Stimulated activated naive CD8-positive, alpha-beta T cell treated with anti-CD3 and anti-CD28 coated beads, Interleukin-15, Interleukin-2, amounts not matched to agents 100 ng/mL and 50 ng/mL, for 24 hours (primary cell): ENCODE measurements around the gene MYO9A.

Source experiments
- H3K27ac Mint-ChIP-seq: one replicate; pipeline ENCODE4 v1.8.0; 2021; ENCODE audit warnings: mild to moderate bottlenecking, mixed read lengths
- H3K27me3 Mint-ChIP-seq: one replicate; pipeline ENCODE4 v1.8.0; 2021; ENCODE audit warnings: mixed read lengths
- H3K36me3 Mint-ChIP-seq: one replicate; pipeline ENCODE4 v1.8.0; 2021; ENCODE audit warnings: low read depth, mixed read lengths
- H3K4me1 Mint-ChIP-seq: one replicate; pipeline ENCODE4 v1.8.0; 2021; ENCODE audit warnings: low read depth, mixed read lengths
- H3K4me3 Mint-ChIP-seq: one replicate; pipeline ENCODE4 v1.8.0; 2021; ENCODE audit warnings: mild to moderate bottlenecking, mixed read lengths
- H3K9me3 Mint-ChIP-seq: one replicate; pipeline ENCODE4 v1.8.0; 2021; ENCODE audit warnings: mixed read lengths

MYO9A gene

GRCh38 chr15:71937650-71938311 is 180.2 kb downstream of the MYO9A start:
- no peaks in the 10 kb centered on the region for H3K4me1 Mint-ChIP-seq
- H3K4me3 Mint-ChIP-seq, result no peak overlapping the region
- no peaks in the 10 kb centered on the region for H3K9me3 Mint-ChIP-seq
- H3K27me3 Mint-ChIP-seq, result no peaks in the 10 kb centered on the region
- H3K36me3 Mint-ChIP-seq, result peaks cover 46% of the 10 kb centered on the region
- no peak overlapping the region for H3K27ac Mint-ChIP-seq

DNA sequence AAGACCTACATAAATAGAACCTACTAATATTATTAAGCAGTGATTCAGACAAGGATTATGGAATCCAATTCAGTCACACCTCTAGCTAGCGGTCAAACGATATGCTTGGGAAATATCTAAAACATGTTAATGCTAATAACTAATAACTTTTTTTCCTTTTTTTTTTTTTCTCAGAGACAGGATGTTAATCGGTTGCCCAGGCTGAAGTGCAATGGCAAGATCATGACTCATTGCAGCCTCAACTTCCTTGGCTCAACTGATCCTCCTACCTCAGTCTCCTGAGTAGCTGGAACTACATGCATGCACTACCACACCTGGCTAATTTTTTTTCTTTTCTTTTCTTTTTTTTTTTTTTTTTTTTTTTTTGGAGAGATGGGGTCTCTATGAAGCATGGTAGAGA is 183.5 kb downstream of the MYO9A start:
- no peaks in the 10 kb centered on the region for H3K27me3 Mint-ChIP-seq
- peaks cover 76% of the 10 kb centered on the region for H3K36me3 Mint-ChIP-seq
- no peaks in the 10 kb centered on the region for H3K4me1 Mint-ChIP-seq
- H3K27ac Mint-ChIP-seq, result no peak overlapping the region
- H3K9me3 Mint-ChIP-seq, result peaks cover 14% of the 10 kb centered on the region
- no peak overlapping the region for H3K4me3 Mint-ChIP-seq

GRCh38 chr15:71932689-71933088 is 185.3 kb downstream of the MYO9A start:
- Mint-ChIP-seq H3K4me3 (no peak overlapping the region), H3K27me3 (no peaks in the 10 kb centered on the region), H3K27ac (no peak overlapping the region), H3K36me3 (peaks cover 71% of the 10 kb centered on the region), H3K4me1 (no peaks in the 10 kb centered on the region), H3K9me3 (peaks cover 14% of the 10 kb centered on the region)

DNA sequence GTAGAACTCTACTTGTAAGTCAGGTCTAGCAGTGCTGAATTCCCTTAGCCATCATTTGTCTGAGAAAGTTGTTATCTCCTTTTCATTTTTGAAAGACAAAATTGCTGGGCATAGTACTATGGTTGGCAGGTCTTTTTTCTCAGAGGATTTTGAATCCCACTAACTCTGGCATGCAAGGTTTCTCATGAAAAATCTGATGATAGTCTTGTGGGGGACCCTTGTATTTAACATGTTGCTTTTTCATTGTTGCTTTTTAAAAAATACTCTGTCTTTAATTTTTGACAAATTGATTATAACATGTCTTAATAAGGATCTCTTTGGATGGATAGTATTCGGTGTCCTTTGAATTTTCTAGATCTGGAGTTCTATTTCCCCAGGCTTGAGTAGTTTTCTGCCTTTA is 186.7 kb downstream of the MYO9A start:
- no peaks in the 10 kb centered on the region for H3K4me1 Mint-ChIP-seq
- H3K9me3 Mint-ChIP-seq, result peaks cover 14% of the 10 kb centered on the region
- H3K4me3 Mint-ChIP-seq, result no peak overlapping the region
- H3K36me3 Mint-ChIP-seq, result peaks cover 65% of the 10 kb centered on the region
- no peaks in the 10 kb centered on the region for H3K27me3 Mint-ChIP-seq
- no peak overlapping the region for H3K27ac Mint-ChIP-seq

- Mint-ChIP-seq H3K9me3 (no peaks in the 10 kb centered on the region), H3K27me3 (no peaks in the 10 kb centered on the region), H3K36me3 (peaks cover 9% of the 10 kb centered on the region), H3K4me1 (no peaks in the 10 kb centered on the region), H3K4me3 (no peak overlapping the region), H3K27ac (no peak overlapping the region)
Measured at GRCh38 chr15:71925145-71925544, 192.8 kb downstream of the MYO9A start.

DNA sequence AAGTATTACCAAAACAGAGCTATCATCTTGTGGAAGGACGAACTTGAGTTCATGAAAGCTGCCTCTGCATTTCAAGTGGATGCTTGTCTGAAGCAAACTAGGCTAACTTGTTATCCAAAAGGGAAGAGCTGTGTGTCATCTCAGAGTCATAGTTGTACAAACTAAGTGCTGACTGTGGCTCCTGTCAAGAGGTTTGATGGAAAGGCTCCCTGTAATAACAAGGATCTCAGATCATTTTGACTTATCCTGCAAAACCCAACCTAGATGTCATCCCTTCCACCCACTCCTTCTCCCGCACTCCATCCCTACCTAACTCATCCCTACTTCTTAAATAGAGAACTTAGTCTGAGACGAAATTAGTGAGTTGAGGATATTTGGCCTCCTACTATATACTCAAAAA is 196.8 kb downstream of the MYO9A start:
- H3K36me3 Mint-ChIP-seq, result peaks cover 7% of the 10 kb centered on the region
- H3K9me3 Mint-ChIP-seq, result no peaks in the 10 kb centered on the region
- no peaks in the 10 kb centered on the region for H3K27me3 Mint-ChIP-seq
- H3K4me3 Mint-ChIP-seq, result no peak overlapping the region
- no peaks in the 10 kb centered on the region for H3K4me1 Mint-ChIP-seq
- H3K27ac Mint-ChIP-seq, result no peak overlapping the region

- H3K27me3 Mint-ChIP-seq, result no peaks in the 10 kb centered on the region
- no peaks in the 10 kb centered on the region for H3K4me1 Mint-ChIP-seq
- H3K4me3 Mint-ChIP-seq, result no peak overlapping the region
- H3K27ac Mint-ChIP-seq, result no peak overlapping the region
- H3K36me3 Mint-ChIP-seq, result peaks cover 13% of the 10 kb centered on the region
- H3K9me3 Mint-ChIP-seq, result no peaks in the 10 kb centered on the region
Measured at GRCh38 chr15:71920573-71920972, 197.4 kb downstream of the MYO9A start.

DNA sequence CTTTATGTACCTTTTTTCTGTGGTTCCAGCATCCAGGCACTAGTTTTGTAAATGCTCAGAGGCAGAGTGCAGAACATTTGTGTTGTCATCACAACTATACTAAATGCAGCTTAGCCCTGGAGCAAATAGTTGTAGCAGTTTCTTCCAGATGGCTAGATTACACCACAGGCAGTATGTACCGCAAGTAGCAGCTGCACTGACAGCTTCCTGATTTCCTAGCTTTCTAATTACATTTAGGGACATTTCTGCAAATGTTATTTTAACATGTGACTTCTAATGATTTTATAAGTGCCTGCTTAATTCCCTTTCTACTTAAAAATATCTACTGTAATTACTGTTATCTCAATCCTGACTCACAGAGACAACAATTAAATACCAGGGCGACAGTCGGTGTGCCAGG is 201.1 kb downstream of the MYO9A start:
- Mint-ChIP-seq H3K4me3 (no peak overlapping the region), H3K9me3 (no peaks in the 10 kb centered on the region), H3K27ac (no peak overlapping the region), H3K36me3 (peaks cover 38% of the 10 kb centered on the region), H3K27me3 (no peaks in the 10 kb centered on the region), H3K4me1 (no peaks in the 10 kb centered on the region)

- H3K36me3 Mint-ChIP-seq, result peaks cover 43% of the 10 kb centered on the region
- H3K9me3 Mint-ChIP-seq, result no peaks in the 10 kb centered on the region
- no peaks in the 10 kb centered on the region for H3K4me1 Mint-ChIP-seq
- no peak overlapping the region for H3K4me3 Mint-ChIP-seq
- no peak overlapping the region for H3K27ac Mint-ChIP-seq
- no peaks in the 10 kb centered on the region for H3K27me3 Mint-ChIP-seq
Measured at GRCh38 chr15:71914092-71914491, 203.9 kb downstream of the MYO9A start.

GRCh38 chr15:71899674-71900073 is 218.3 kb downstream of the MYO9A start:
- Mint-ChIP-seq H3K4me3 (no peak overlapping the region), H3K27me3 (no peaks in the 10 kb centered on the region), H3K27ac (no peak overlapping the region), H3K9me3 (no peaks in the 10 kb centered on the region), H3K4me1 (no peaks in the 10 kb centered on the region), H3K36me3 (peaks cover 48% of the 10 kb centered on the region)

- H3K36me3 Mint-ChIP-seq, result peaks cover 49% of the 10 kb centered on the region
- no peaks in the 10 kb centered on the region for H3K27me3 Mint-ChIP-seq
- H3K4me3 Mint-ChIP-seq, result no peak overlapping the region
- no peaks in the 10 kb centered on the region for H3K9me3 Mint-ChIP-seq
- H3K27ac Mint-ChIP-seq, result no peak overlapping the region
- H3K4me1 Mint-ChIP-seq, result no peaks in the 10 kb centered on the region
Measured at GRCh38 chr15:71893691-71894090, 224.3 kb downstream of the MYO9A start.

DNA sequence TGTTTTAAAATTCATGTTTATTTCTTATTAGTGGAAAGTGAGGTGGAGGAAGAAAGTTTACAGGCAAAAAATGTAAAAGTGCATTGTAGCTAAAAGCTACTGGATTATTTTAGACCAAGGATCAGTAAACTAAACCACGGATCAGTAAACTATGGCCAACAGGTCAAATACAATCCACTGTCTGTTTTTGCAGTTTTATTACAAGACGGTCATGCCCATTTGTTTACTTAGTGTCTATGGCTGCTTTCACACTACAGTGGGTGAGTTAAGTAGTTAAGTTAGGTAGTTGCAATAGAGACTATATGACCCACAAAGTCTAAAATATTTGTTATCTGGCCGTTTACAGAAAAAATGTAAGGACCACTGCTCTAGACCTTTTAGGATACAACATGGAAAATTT is 225.6 kb downstream of the MYO9A start:
- Mint-ChIP-seq H3K9me3 (no peaks in the 10 kb centered on the region), H3K36me3 (peaks cover 44% of the 10 kb centered on the region), H3K4me3 (no peak overlapping the region), H3K27me3 (no peaks in the 10 kb centered on the region), H3K4me1 (no peaks in the 10 kb centered on the region), H3K27ac (no peak overlapping the region)

DNA sequence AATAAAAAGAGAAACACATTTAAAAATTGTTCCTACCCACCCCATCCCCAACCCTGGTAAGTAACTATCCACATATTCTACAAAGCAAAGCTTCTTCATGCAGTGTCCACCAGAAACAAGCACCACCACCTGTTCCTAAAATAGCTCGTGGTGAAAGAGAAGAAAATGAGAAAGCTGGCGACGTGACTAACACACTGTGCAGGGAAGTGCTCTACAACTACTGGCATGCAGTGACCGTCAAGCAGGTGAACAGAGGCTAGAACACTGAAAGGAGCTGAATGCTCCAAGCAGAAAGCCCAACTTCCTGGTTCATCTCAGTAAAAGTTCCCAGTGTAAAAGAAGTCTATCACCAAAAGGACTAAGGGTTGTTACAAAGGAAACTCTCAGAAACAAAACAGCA is 226.9 kb downstream of the MYO9A start:
- Mint-ChIP-seq H3K4me1 (no peaks in the 10 kb centered on the region), H3K9me3 (no peaks in the 10 kb centered on the region), H3K27ac (no peak overlapping the region), H3K27me3 (no peaks in the 10 kb centered on the region), H3K4me3 (no peak overlapping the region), H3K36me3 (peaks cover 47% of the 10 kb centered on the region)

GRCh38 chr15:71889947-71890346 is 228.0 kb downstream of the MYO9A start:
- H3K36me3 Mint-ChIP-seq, result peaks cover 56% of the 10 kb centered on the region
- H3K9me3 Mint-ChIP-seq, result no peaks in the 10 kb centered on the region
- H3K4me1 Mint-ChIP-seq, result no peaks in the 10 kb centered on the region
- no peaks in the 10 kb centered on the region for H3K27me3 Mint-ChIP-seq
- no peak overlapping the region for H3K27ac Mint-ChIP-seq
- no peak overlapping the region for H3K4me3 Mint-ChIP-seq

GRCh38 chr15:71889385-71889784 is 228.6 kb downstream of the MYO9A start:
- Mint-ChIP-seq H3K4me3 (no peak overlapping the region), H3K27ac (no peak overlapping the region), H3K36me3 (peaks cover 56% of the 10 kb centered on the region), H3K27me3 (no peaks in the 10 kb centered on the region), H3K9me3 (no peaks in the 10 kb centered on the region), H3K4me1 (no peaks in the 10 kb centered on the region)

DNA sequence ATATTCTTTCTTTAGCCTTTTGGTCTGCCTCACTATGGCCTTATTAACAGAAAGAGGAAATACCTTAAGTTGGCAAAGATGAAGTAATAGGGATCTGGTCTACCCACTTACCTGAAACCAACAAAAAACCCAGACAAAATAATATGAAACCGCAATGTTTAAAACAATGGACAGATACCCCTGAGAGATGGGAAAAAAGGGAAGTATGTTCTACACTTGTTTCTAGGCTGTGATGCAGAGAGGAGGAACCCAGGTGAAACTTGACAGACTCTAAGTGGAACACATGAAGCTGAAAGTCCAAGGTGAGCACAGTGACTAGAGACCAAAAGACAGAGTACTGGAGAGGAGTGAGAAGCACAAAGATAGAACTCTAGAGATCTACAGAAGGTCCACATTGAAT is 229.2 kb downstream of the MYO9A start:
- no peaks in the 10 kb centered on the region for H3K4me1 Mint-ChIP-seq
- peaks cover 53% of the 10 kb centered on the region for H3K36me3 Mint-ChIP-seq
- no peaks in the 10 kb centered on the region for H3K27me3 Mint-ChIP-seq
- no peaks in the 10 kb centered on the region for H3K9me3 Mint-ChIP-seq
- no peak overlapping the region for H3K4me3 Mint-ChIP-seq
- H3K27ac Mint-ChIP-seq, result no peak overlapping the region
